Liver (tissue), 9 donors: ENCODE data around the gene RAPGEF4. TPM values are rescaled to one million over a fixed set of nuclear protein-coding genes. Genes with fewer than 3 reads are reported as not detected.

Source experiments
- DNase-seq: peaks from one replicate; pipeline ENCODE4 v3.0.0-alpha.2; 2017; ENCODE audit warnings: low spot score
- H3K27ac ChIP-seq, 2 donors: one replicate each; pipeline ENCODE4 v1.7.0; 2013; ENCODE audit warnings: inconsistent platforms in 2 of 2, low read length in 2 of 2, control low read depth in 1 of 2, low read depth in 1 of 2, mild to moderate bottlenecking in 1 of 2
- H3K27me3 ChIP-seq, 4 donors: one replicate each; pipeline versions ENCODE4 v1.6.1 to v1.7.0; 2013; ENCODE audit warnings: low read length in 3 of 4, inconsistent platforms in 1 of 4, mild to moderate bottlenecking in 1 of 4, moderate library complexity in 1 of 4; ENCODE audit not compliant: control insufficient read depth in 4 of 4, insufficient read depth in 4 of 4
- H3K36me3 ChIP-seq, 4 donors: one replicate each; pipeline versions ENCODE4 v1.6.1 to v1.7.0; 2013; ENCODE audit warnings: low read length in 3 of 4, mild to moderate bottlenecking in 3 of 4, low read depth in 1 of 4, moderate library complexity in 1 of 4; ENCODE audit not compliant: control insufficient read depth in 4 of 4, insufficient read depth in 3 of 4
- H3K4me1 ChIP-seq, 4 donors: one replicate each; pipeline versions ENCODE4 v1.6.1 to v1.7.0; 2013; ENCODE audit warnings: low read length in 3 of 4, mild to moderate bottlenecking in 3 of 4, moderate library complexity in 1 of 4; ENCODE audit not compliant: control insufficient read depth in 4 of 4, insufficient read depth in 4 of 4
- H3K4me3 ChIP-seq, 3 donors: one replicate each; pipeline versions ENCODE4 v1.6.1 to v1.7.0; 2013; ENCODE audit warnings: low read length in 3 of 3, control low read depth in 1 of 3, low read depth in 1 of 3, mild to moderate bottlenecking in 1 of 3
- H3K9ac ChIP-seq, 2 donors: one replicate each; pipeline ENCODE4 v1.7.0; 2013; ENCODE audit warnings: low read length in 2 of 2, mild to moderate bottlenecking in 2 of 2, moderate library complexity in 2 of 2, control low read depth in 1 of 2, low read depth in 1 of 2
- H3K9me3 ChIP-seq, 4 donors: one replicate each; pipeline versions ENCODE4 v1.6.1 to v1.7.0; 2013; ENCODE audit warnings: low read length in 3 of 4; ENCODE audit not compliant: control insufficient read depth in 4 of 4
- ATF3 ChIP-seq: IDR thresholded peaks from 2 replicates; pipeline ENCODE4 v1.6.1; 2016; ENCODE audit warnings: antibody characterized with exemption
- EGR1 ChIP-seq, 2 donors: IDR thresholded peaks; 2 replicates each; pipeline ENCODE4 v1.6.1; 2016 to 2018; ENCODE audit warnings: antibody characterized with exemption in 2 of 2, low read depth in 2 of 2
- FOXA1 ChIP-seq: IDR thresholded peaks from 2 replicates; pipeline ENCODE4 v1.6.1; 2016; ENCODE audit warnings: antibody characterized with exemption
- FOXA2 ChIP-seq: IDR thresholded peaks from 2 replicates; pipeline ENCODE4 v1.6.1; 2016; ENCODE audit warnings: antibody characterized with exemption
- GABPA ChIP-seq, 2 donors: IDR thresholded peaks in 1 of 2; conservative IDR thresholded peaks in 1 of 2; 2 replicates each; pipeline ENCODE4 v1.6.1; 2016; ENCODE audit warnings: antibody characterized with exemption in 2 of 2, mild to moderate bottlenecking in 1 of 2, moderate library complexity in 1 of 2
- HNF4A ChIP-seq, 2 donors: conservative IDR thresholded peaks; 2 replicates each; pipeline ENCODE4 v1.6.1; 2016; ENCODE audit warnings: antibody characterized with exemption in 2 of 2, mild to moderate bottlenecking in 2 of 2
- HNF4G ChIP-seq: IDR thresholded peaks from 2 replicates; pipeline ENCODE4 v1.6.1; 2016; ENCODE audit warnings: antibody characterized with exemption
- JUND ChIP-seq, 2 donors: IDR thresholded peaks; 2 replicates each; pipeline ENCODE4 v1.6.1; 2016; ENCODE audit warnings: antibody characterized with exemption in 2 of 2
- NR2F2 ChIP-seq: IDR thresholded peaks from 2 replicates; pipeline ENCODE4 v1.6.1; 2016; ENCODE audit warnings: antibody characterized with exemption
- RAD21 ChIP-seq, 2 donors: IDR thresholded peaks; 2 replicates each; pipeline ENCODE4 v1.6.1; 2016; ENCODE audit warnings: antibody characterized with exemption in 2 of 2, mild to moderate bottlenecking in 2 of 2
- RXRA ChIP-seq, 2 donors: IDR thresholded peaks; 2 replicates each; pipeline ENCODE4 v1.6.1; 2017 to 2018; ENCODE audit warnings: antibody characterized with exemption in 2 of 2, mild to moderate bottlenecking in 1 of 2
- SP1 ChIP-seq: IDR thresholded peaks from 2 replicates; pipeline ENCODE4 v1.6.1; 2018; ENCODE audit warnings: antibody characterized with exemption, mild to moderate bottlenecking
- TAF1 ChIP-seq: conservative IDR thresholded peaks from 2 replicates; pipeline ENCODE4 v1.6.1; 2016; ENCODE audit warnings: antibody characterized with exemption, mild to moderate bottlenecking
- YY1 ChIP-seq: IDR thresholded peaks from 2 replicates; pipeline ENCODE4 v1.6.1; 2016; ENCODE audit warnings: antibody characterized with exemption, mild to moderate bottlenecking
- ZBTB33 ChIP-seq: IDR thresholded peaks from 2 replicates; pipeline ENCODE4 v1.6.1; 2016; ENCODE audit warnings: antibody characterized with exemption
- WGBS: extraction: QIAGEN DNeasy Blood & Tissue Kit; methylation state at CpG from one replicate; pipeline ENCODE4 v1.1.7; 2013; 5-methylcytosine and 5-hydroxymethylcytosine counted together
- polyA plus RNA-seq, 2 donors: library from polyadenylated mRNA; stranded (reverse) in 1 of 2; unstranded in 1 of 2; fragments of 200-250 nt in 1 of 2; fragments of >200 nt in 1 of 2; fragmentation: Nextera tagmentation in 1 of 2; extraction: Ambion mirVana in 1 of 2; gene quantifications; one replicate each; pipeline versions ENCODE4 v1.2.1 to v1.2.3, GENCODE V29; 2013 to 2015
- total RNA-seq, 2 donors: library from RNA; depleted of rRNA; stranded (reverse); fragments of >200 nt; gene quantifications; one replicate each; pipeline ENCODE4 v1.2.3, GENCODE V29; 2014
- TF ChIP-seq, protein P1 (sequence below): IDR thresholded peaks from 2 replicates; pipeline ENCODE4 v1.6.1; 2016; ENCODE audit warnings: antibody characterized with exemption, mild to moderate bottlenecking
- TF ChIP-seq, protein P2 (sequence below): IDR thresholded peaks from 2 replicates; pipeline ENCODE4 v1.6.1; 2016; ENCODE audit warnings: antibody characterized with exemption
- donor health status: healthy.
- donor health status: healthy.
- donor health status: healthy.
- donor health status: healthy.
- donor health status: healthy.

RAPGEF4 gene
- total and polyA plus RNA-seq, 4 donors = 1.5 to 18.2 (median 8.3) TPM

GRCh38 chr2:173091910-173092309, 356.3 kb downstream of the RAPGEF4 start:
- Histone ChIP-seq H3K27me3 (no peaks in the 10 kb centered on the region), H3K4me3 (no peak overlapping the region), H3K27ac (no peak overlapping the region), H3K9me3 (no peaks in the 10 kb centered on the region), H3K4me1 (peaks cover 13 to 30% (median 28%) of the 10 kb centered on the region in 4 donors), H3K36me3 (no peaks in the 10 kb centered on the region), H3K9ac (no peak overlapping the region)
- no peak for TF ChIP-seq YY1
- TF ChIP-seq HNF4A (conservative IDR thresholded peaks at IDR 0.05) = no peak
- TF ChIP-seq SP1 = no peak
- TF ChIP-seq HNF4G = no peak
- TF ChIP-seq RXRA (IDR thresholded peaks at IDR 0.05) = no peak
- TF ChIP-seq, protein P1, sequence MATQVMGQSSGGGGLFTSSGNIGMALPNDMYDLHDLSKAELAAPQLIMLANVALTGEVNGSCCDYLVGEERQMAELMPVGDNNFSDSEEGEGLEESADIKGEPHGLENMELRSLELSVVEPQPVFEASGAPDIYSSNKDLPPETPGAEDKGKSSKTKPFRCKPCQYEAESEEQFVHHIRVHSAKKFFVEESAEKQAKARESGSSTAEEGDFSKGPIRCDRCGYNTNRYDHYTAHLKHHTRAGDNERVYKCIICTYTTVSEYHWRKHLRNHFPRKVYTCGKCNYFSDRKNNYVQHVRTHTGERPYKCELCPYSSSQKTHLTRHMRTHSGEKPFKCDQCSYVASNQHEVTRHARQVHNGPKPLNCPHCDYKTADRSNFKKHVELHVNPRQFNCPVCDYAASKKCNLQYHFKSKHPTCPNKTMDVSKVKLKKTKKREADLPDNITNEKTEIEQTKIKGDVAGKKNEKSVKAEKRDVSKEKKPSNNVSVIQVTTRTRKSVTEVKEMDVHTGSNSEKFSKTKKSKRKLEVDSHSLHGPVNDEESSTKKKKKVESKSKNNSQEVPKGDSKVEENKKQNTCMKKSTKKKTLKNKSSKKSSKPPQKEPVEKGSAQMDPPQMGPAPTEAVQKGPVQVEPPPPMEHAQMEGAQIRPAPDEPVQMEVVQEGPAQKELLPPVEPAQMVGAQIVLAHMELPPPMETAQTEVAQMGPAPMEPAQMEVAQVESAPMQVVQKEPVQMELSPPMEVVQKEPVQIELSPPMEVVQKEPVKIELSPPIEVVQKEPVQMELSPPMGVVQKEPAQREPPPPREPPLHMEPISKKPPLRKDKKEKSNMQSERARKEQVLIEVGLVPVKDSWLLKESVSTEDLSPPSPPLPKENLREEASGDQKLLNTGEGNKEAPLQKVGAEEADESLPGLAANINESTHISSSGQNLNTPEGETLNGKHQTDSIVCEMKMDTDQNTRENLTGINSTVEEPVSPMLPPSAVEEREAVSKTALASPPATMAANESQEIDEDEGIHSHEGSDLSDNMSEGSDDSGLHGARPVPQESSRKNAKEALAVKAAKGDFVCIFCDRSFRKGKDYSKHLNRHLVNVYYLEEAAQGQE = no peak
- no peak for TF ChIP-seq ATF3
- TF ChIP-seq RAD21 (IDR thresholded peaks at IDR 0.05) = no peak
- TF ChIP-seq, protein P2, sequence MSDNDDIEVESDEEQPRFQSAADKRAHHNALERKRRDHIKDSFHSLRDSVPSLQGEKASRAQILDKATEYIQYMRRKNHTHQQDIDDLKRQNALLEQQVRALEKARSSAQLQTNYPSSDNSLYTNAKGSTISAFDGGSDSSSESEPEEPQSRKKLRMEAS = no peak
- TF ChIP-seq JUND (IDR thresholded peaks at IDR 0.05) = no peak
- no peak for TF ChIP-seq TAF1
- TF ChIP-seq FOXA1 = no peak
- no peak for TF ChIP-seq FOXA2
- no peak for TF ChIP-seq EGR1 (IDR thresholded peaks at IDR 0.05; ENCODE audit: low read depth in 2 of 2)
- TF ChIP-seq ZBTB33 = no peak
- no peak for TF ChIP-seq NR2F2
- DNase-seq = no peak
- 97% methylated on average over 4 of the region's 4 CpGs for WGBS

DNA sequence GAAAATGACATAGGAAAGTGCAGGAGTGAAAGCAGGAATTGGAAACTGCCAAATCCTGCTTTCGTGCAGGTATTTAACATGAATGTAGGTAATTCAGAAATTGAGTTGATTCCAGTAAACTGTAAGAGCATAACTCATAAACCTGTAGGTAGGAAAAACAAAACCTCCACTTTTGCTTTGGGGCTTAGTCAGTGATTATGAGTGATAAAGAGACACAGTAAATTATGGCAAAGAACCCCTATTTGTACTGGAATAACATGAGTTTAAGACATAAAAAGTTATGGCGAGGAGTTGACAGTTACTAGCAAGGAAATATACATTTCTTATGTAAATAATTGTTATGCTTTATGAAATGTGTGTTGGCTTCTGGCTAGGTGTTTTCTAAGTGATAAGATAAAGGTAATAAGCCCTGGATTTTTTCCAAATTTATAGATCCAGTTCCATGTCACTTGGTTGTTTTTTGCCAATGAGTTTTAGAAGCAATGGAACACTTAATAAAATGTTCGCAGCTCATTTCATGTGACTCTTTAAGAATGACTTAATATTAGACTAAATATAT, 357.3 kb downstream of the RAPGEF4 start:
- H3K9ac ChIP-seq = no peak overlapping the region
- no peaks in the 10 kb centered on the region for H3K9me3 ChIP-seq
- no peak for DNase-seq
- no peak overlapping the region for H3K4me3 ChIP-seq
- no peaks in the 10 kb centered on the region for H3K27me3 ChIP-seq
- TF ChIP-seq JUND (IDR thresholded peaks at IDR 0.05) (no peak), HNF4A (conservative IDR thresholded peaks at IDR 0.05) (no peak), YY1 (no peak), GABPA (IDR thresholded peaks at IDR 0.05 in 1 of 2, conservative IDR thresholded peaks at IDR 0.05 in 1 of 2) (no peak), ZBTB33 (no peak)
- TF ChIP-seq, protein P2 = no peak
- TF ChIP-seq, protein P1 = no peak
- H3K36me3 ChIP-seq = peaks cover 0 to 2% (median 0%) of the 10 kb centered on the region in 4 donors
- peaks cover 10 to 26% (median 25%) of the 10 kb centered on the region in 4 donors for H3K4me1 ChIP-seq
- 86% methylated on average over 3 of the region's 3 CpGs for WGBS
- H3K27ac ChIP-seq = no peak overlapping the region
